ENCODE results near the gene ADARB1. TPM values are rescaled to one million over a fixed set of nuclear protein-coding genes. Genes with fewer than 3 reads are reported as not detected.

Gene ADARB1
- total RNA-seq, 1 experiment from 2014 or later, result 7.9 TPM

DNA sequence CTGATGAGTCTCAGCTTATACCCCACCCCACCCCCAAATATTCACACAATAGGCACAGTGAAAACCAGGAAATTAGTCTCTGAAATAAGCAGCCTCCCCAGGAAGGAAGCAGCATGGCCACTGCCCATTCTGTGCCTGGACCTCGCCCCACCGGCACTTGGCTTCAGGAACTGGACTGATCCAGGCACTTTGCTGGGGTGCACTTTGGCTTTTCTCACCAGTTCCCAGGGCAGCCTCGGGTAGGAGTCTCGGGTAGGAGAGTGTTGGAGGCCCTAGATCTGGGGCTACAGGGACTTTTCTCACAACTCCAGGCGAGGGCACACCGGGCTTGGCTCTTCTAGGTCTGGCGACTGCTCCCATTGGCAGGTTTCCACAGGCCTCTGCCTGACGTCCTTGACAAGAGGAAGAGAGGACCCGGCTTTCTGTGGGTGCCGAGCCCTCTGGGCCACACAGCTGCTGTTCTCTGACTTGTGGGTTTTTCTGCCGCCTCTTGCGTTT is 18.7 kb downstream of the ADARB1 start:
- no peak for DNase-seq (ENCODE audit: low read depth in 1 of 2, low spot score in 2 of 2)

DNA sequence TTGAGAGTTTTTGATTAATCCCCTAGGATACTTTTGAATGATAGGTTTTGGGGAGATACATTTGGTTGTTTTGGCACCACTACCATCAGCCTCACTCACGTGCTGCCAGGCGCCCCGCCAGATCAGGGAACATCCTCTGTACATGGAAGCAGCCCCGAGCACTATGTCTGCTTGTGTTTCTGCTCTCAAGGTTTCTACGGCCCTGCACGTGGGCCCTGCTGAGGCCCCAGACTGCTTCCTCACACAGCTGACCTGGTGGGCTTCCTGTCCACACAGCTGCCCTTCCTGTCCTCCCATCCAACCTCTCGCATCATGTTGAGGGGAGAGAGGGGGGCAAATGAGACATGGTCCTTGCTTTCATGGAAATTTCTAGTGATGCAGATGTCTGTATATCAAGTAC is 20.0 kb downstream of the ADARB1 start:
- no peak overlapping the region for H3K27ac ChIP-seq
- H3K27me3 ChIP-seq (replicated peaks), result no peaks in the 10 kb centered on the region
- no peak for DNase-seq (ENCODE audit: low read depth in 1 of 2, low spot score in 2 of 2)
- H3K4me1 ChIP-seq (replicated peaks), result no peaks in the 10 kb centered on the region
- H3K9me3 ChIP-seq (replicated peaks), result no peaks in the 10 kb centered on the region
- H3K4me3 ChIP-seq, result no peak overlapping the region
- H3K36me3 ChIP-seq, result no peaks in the 10 kb centered on the region

More for the DNA sequence above, 18.7 kb downstream of the ADARB1 start:
- Histone ChIP-seq H3K27me3 (replicated peaks) (no peaks in the 10 kb centered on the region), H3K27ac (no peak overlapping the region), H3K4me3 (no peak overlapping the region), H3K4me1 (replicated peaks) (no peaks in the 10 kb centered on the region), H3K9me3 (replicated peaks) (no peaks in the 10 kb centered on the region), H3K36me3 (no peaks in the 10 kb centered on the region)

DNA sequence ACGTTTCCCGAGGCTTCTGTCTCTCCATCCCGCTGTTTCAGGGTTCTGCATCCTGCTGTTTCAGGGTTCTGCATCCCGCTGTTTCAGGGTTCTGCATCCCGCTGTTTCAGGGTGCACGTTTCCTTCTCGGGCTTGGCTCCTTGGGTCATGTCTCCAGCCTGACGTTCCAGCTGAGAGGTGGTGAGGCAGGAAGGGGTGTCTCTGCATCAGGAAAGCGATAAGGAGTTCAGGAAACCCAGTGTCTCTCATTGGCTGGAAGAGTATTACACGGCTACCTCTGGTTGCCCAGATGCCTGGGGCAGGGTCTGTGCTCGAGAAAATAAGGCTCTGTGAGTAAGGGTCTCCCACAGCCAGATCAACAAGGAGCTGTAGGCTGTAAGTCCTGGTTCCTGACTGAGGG is 21.1 kb downstream of the ADARB1 start:
- Histone ChIP-seq H3K27me3 (replicated peaks) (no peaks in the 10 kb centered on the region), H3K36me3 (no peaks in the 10 kb centered on the region), H3K27ac (no peak overlapping the region), H3K4me1 (replicated peaks) (no peaks in the 10 kb centered on the region), H3K4me3 (no peak overlapping the region), H3K9me3 (replicated peaks) (no peaks in the 10 kb centered on the region)
- DNase-seq (ENCODE audit: low read depth in 1 of 2, low spot score in 2 of 2), result no peak

DNA sequence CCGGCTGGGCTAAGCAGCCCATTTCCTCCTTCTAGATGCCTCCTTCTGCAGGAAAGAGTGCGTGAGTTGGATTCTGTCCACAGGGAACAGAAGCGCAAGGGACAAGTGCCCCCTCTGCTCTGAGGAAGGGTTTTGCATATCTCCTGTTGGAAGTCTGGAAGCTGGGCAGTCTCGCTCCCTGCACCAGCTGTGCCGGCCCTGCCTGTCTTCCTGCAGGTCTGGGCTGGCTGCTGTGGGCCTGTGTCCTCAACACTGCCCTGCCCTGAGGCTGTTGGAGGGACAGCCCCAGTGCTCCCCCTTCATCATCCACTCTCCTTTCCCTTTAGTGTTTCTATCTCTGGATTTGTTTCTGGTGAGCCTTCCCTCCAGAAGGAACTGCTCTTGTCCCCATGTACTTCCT is 21.8 kb downstream of the ADARB1 start:
- no peaks in the 10 kb centered on the region for H3K9me3 ChIP-seq (replicated peaks)
- DNase-seq (ENCODE audit: low read depth in 1 of 2, low spot score in 2 of 2), result no peak
- no peaks in the 10 kb centered on the region for H3K4me1 ChIP-seq (replicated peaks)
- H3K27me3 ChIP-seq (replicated peaks), result no peaks in the 10 kb centered on the region
- H3K4me3 ChIP-seq, result no peak overlapping the region
- H3K36me3 ChIP-seq, result no peaks in the 10 kb centered on the region
- H3K27ac ChIP-seq, result no peak overlapping the region

DNA sequence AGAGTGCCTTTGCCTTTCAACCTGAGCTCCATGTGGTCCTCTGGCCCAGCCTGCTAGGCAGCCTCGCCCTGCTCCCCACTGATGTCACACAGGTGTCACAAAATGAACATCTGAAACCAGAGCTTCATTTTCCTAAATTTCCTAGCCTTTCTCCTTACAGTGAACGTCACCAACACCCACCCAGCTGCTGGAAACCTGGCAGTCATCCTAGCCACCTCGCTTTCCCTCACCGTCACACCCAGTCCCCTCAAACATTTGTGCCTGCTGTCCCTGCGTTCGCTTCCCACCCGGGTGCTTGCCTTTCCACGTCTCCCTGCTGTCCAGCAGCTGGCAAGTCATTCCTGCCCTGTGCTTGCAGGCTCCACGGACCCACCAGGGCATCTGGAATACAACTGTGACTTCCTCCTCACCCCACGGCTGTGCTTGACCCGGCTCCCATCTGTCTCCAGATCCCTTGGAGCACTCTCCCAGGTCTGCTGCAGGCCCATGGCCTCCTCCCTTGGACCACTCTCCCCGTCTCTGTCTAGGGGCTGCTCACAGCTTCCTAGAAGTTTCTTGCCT is 23.5 kb downstream of the ADARB1 start:
- DNase-seq (ENCODE audit: low read depth in 1 of 2, low spot score in 2 of 2), result no peak
- Histone ChIP-seq H3K4me1 (replicated peaks) (peaks cover 14% of the 10 kb centered on the region), H3K27ac (no peak overlapping the region), H3K36me3 (no peaks in the 10 kb centered on the region), H3K9me3 (replicated peaks) (no peaks in the 10 kb centered on the region), H3K27me3 (replicated peaks) (no peaks in the 10 kb centered on the region), H3K4me3 (no peak overlapping the region)

DNA sequence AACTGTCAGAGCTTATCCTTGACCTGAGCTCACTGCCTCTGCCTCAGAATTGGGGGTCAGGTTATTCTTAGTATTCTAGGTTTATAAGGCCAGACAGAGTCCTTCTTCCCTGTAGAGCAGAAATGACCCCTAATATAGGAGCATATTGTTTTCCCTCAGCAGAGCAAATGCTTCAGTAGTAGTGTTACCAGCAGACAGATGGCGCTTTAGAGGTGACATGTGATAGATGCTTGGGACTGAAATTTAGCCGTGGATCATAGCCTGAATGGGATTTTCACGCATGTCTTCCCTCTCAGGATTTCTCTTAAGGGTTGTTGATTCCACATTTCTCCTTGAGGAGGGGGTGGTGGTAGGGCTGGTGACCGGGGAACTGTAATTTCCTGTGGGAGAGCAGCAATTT is 24.5 kb downstream of the ADARB1 start:
- DNase-seq (ENCODE audit: low read depth in 1 of 2, low spot score in 2 of 2), result peak in 1 of 2 experiments; percentile 36
- H3K36me3 ChIP-seq, result no peaks in the 10 kb centered on the region
- H3K4me3 ChIP-seq, result no peak overlapping the region
- H3K9me3 ChIP-seq (replicated peaks), result no peaks in the 10 kb centered on the region
- no peak overlapping the region for H3K27ac ChIP-seq
- no peaks in the 10 kb centered on the region for H3K27me3 ChIP-seq (replicated peaks)
- peaks cover 24% of the 10 kb centered on the region for H3K4me1 ChIP-seq (replicated peaks)

DNA sequence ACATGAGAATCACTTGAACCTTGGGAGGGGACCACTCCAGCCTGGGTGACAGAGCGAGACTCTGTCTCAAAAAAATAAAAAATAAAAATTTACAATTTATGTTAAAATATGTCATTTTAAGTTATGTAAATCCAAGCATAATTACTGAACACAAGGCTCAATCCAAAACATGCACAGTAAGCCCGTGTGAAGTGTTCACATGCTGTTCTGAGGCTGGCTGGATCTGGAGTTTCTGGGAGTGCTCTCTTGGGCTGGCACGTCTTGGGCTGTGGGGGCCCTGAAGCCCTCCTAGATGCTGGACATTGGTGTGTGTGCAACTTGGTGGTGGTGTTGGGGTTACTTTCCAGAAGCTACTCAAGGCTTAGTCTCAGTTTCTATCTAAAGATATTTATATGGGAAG is 25.2 kb downstream of the ADARB1 start:
- Histone ChIP-seq H3K4me3 (no peak overlapping the region), H3K4me1 (replicated peaks) (peaks cover 31% of the 10 kb centered on the region), H3K27me3 (replicated peaks) (no peaks in the 10 kb centered on the region), H3K27ac (no peak overlapping the region), H3K36me3 (no peaks in the 10 kb centered on the region), H3K9me3 (replicated peaks) (no peaks in the 10 kb centered on the region)
- no peak for DNase-seq (ENCODE audit: low read depth in 1 of 2, low spot score in 2 of 2)

DNA sequence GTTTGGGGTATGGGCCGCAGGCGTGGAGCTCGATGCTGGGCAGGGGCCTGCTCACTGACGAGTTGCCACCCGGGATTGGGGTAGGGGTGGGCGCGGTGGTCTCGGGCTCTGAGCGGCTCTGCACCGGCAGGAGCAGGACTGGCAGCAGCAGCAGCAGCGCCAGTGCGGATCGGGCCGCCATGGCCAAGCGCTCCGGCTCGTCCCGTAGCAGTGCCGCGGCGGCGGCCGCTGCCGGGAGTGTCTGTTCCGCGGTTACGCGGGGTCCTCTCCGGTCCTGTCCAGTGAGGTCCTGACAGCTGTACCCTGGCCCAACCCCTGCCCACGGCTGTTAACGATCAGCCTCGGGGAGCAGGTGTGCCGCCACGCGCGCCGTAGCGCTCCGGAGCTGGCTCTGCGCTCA is 26.5 kb downstream of the ADARB1 start:
- no peak overlapping the region for H3K27ac ChIP-seq
- H3K4me1 ChIP-seq (replicated peaks), result peaks cover 44% of the 10 kb centered on the region
- no peak for DNase-seq (ENCODE audit: low read depth in 1 of 2, low spot score in 2 of 2)
- H3K36me3 ChIP-seq, result no peaks in the 10 kb centered on the region
- H3K4me3 ChIP-seq, result no peak overlapping the region
- H3K9me3 ChIP-seq (replicated peaks), result no peaks in the 10 kb centered on the region
- no peaks in the 10 kb centered on the region for H3K27me3 ChIP-seq (replicated peaks)

DNA sequence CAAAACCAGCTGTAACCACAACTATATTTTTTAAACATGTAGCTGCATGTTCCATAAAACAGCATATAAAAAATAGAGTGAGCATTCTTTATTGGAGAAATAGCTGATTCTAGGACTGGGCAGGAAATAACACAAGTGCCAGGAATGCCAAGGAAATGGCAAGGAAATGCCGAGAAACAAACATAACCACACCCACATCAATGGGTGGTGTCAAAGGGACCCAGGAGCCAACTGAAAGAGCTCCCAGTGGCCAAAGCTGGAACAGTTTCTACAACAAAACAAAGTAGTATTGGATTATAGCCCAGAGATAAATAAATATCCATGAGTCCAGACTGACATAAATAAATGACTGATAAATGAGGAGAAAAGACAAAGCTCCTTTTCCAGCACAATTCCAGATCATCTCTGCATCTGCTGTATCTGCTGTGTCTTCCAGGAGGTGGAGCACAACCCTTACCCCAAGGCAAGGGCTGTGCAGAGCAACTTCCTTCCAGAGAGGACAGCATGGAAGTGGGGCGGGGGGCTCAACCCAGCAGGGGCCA is 28.1 kb downstream of the ADARB1 start:
- Histone ChIP-seq H3K9me3 (replicated peaks) (no peaks in the 10 kb centered on the region), H3K36me3 (no peaks in the 10 kb centered on the region), H3K27ac (peak overlapping the region; percentile 65), H3K4me1 (replicated peaks) (peaks cover 52% of the 10 kb centered on the region), H3K4me3 (no peak overlapping the region), H3K27me3 (replicated peaks) (no peaks in the 10 kb centered on the region)
- peak; percentile 86 to 87 for DNase-seq (ENCODE audit: low read depth in 1 of 2, low spot score in 2 of 2)

DNA sequence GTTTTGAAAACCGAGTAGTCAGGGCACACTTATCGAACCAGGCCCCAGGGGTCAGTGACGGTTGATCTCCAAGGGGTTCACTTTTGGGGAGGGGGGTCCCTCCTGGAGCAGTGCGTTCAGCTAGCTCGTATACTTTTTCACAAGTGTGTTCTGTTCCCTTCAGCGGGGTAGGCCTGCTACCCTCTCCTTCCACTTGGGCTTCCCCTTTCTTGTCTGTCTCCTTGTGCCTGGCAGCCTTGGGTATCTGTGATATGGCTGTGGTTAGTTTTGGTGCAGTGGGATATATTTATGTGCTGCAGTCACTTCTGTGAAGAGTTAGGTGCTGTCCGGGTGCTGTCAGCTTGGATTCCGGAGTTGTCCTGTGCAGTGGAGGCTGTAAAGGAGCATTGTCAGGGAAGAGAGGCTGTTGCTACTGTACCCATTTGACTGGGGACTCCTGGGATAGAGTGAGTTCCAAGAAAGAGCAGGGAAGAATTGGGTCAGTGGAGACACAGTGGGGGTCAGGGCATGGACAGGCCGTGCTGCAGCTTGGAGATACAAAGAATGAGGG is 29.7 kb downstream of the ADARB1 start:
- Histone ChIP-seq H3K4me1 (replicated peaks) (peaks cover 54% of the 10 kb centered on the region), H3K36me3 (no peaks in the 10 kb centered on the region), H3K9me3 (replicated peaks) (no peaks in the 10 kb centered on the region), H3K27me3 (replicated peaks) (no peaks in the 10 kb centered on the region), H3K27ac (no peak overlapping the region; the same call in 1 of the 2 replicates), H3K4me3 (no peak overlapping the region)
- no peak for DNase-seq (ENCODE audit: low read depth in 1 of 2, low spot score in 2 of 2)

DNA sequence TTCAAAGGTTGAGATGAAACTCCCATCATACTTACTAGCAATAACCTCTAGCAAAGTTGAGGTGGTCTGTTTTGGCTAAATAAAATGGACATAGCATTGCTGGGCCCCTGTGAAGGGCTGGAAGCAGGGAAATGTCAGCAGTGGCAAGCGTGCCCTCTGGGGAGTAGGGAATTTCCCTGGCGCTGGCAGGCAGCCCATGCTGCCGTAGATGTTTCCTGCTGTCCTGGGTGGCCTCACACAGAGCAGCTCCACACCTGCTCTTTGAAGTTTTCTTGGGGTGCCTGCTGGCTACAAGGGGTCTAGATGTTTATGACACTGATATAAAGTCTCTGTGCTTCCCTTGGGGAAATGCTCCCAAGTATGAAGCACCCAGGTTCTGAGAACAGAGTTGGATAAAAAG is 30.2 kb downstream of the ADARB1 start:
- Histone ChIP-seq H3K4me1 (replicated peaks) (peaks cover 60% of the 10 kb centered on the region), H3K27ac (no peak overlapping the region), H3K9me3 (replicated peaks) (no peaks in the 10 kb centered on the region), H3K27me3 (replicated peaks) (no peaks in the 10 kb centered on the region), H3K4me3 (no peak overlapping the region), H3K36me3 (no peaks in the 10 kb centered on the region)
- peak; percentile 62 to 73 for DNase-seq (ENCODE audit: low read depth in 1 of 2, low spot score in 2 of 2)

DNA sequence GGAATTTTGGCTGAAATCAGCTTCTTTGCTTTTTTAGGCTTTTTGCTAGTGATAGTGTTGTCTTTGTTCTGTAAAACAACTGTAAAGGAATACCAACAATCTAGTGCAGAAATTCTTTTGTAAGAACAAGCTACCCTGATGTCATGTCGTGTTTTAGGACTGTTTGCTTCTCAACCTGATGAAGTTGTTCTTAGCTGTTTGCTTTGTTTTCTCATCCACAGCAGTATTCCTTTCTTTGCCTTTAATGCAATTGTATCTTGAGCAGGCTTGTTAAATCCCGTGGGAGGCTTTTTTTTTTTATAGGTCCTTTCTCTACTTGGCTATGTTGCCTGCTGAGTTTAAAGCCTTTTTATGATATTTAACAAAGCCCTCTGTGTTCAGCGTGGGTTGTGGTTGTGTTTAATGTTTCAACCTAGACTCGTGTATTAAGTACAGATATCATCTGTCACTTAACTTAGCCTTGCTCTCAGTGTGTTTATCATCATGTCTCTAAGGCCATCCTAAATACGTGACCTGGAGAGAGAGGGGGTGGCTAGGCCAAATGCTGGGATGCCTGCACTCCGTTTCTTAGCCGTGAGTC is 31.6 kb downstream of the ADARB1 start:
- no peaks in the 10 kb centered on the region for H3K9me3 ChIP-seq (replicated peaks)
- H3K27ac ChIP-seq, result no peak overlapping the region
- no peak overlapping the region for H3K4me3 ChIP-seq
- H3K36me3 ChIP-seq, result no peaks in the 10 kb centered on the region
- H3K4me1 ChIP-seq (replicated peaks), result peaks cover 73% of the 10 kb centered on the region
- DNase-seq (ENCODE audit: low read depth in 1 of 2, low spot score in 2 of 2), result peak in 1 of 2 experiments; percentile 15
- no peaks in the 10 kb centered on the region for H3K27me3 ChIP-seq (replicated peaks)

DNA sequence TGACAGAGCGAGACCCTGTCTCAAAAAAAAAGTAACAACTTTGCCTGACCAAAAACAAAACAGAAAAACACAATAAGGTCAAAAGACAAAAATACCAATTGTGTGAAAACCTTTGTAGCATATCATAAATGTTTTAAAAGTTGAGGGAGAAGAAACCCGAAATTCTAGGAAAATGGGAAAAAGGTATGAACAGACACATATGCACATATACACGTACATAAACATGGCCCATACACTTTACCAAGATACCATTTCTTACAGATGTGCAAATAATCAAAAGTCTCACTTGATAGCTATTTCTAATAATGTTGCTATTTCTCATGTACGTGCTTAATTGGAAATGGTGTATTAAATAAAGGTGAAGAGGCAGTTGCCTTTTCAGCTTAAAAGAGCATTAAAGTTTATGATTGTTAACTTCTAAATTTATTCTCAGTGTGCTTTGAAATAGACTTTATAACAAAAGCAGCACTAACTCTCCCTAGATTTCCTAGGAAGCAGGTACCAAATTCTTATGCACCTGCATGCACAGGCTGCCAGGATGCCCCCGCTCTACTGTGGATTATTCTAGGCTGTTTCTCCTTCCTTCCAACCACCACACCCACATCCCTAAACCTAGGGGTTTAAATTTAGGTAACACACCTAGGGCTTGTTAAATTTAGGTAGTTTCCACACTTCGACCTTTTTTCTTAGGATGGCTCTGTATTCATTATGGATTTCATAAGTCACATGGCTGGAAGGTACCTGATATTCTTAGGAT is 33.8 kb downstream of the ADARB1 start:
- Histone ChIP-seq H3K4me1 (replicated peaks) (peaks cover 56% of the 10 kb centered on the region), H3K9me3 (replicated peaks) (no peaks in the 10 kb centered on the region), H3K27me3 (replicated peaks) (no peaks in the 10 kb centered on the region), H3K4me3 (no peak overlapping the region), H3K36me3 (no peaks in the 10 kb centered on the region), H3K27ac (no peak overlapping the region)
- no peak for DNase-seq (ENCODE audit: low read depth in 1 of 2, low spot score in 2 of 2)
